HG03045 (cell line): ENCODE results near the gene ARV1.

Experiments used
- ATAC-seq: cut with Tn5 transposase; IDR thresholded peaks from one replicate; pipeline ENCODE4 v1.9.1; 2021; ENCODE audit warnings: mild to moderate bottlenecking, moderate library complexity; ENCODE audit not compliant: unreplicated experiment

ARV1 gene

GRCh38 chr1:230978491-230979388 lies at the start of gene ARV1, which contains the start of gene TTC13:
ARV1 (plus strand) TSS chr1:230979094; CDS start chr1:230979106, 12 bp downstream.
TTC13 (minus strand) TSS chr1:230978861; CDS start chr1:230978830, 31 bp downstream.
- peak; percentile 97 for ATAC-seq

GRCh38 chr1:230930986-230931385 lies 47.9 kb upstream of the ARV1 start:
- no peak for ATAC-seq

- ATAC-seq = no peak
Measured at GRCh38 chr1:230935852-230936251, 43.0 kb upstream of the ARV1 start.

GRCh38 chr1:230936475-230936874 lies 42.4 kb upstream of the ARV1 start:
- no peak for ATAC-seq

GRCh38 chr1:230937371-230937770 lies 41.5 kb upstream of the ARV1 start:
- ATAC-seq = no peak

GRCh38 chr1:230938924-230939368 lies 39.9 kb upstream of the ARV1 start:
- no peak for ATAC-seq

- ATAC-seq = no peak
Measured at GRCh38 chr1:230939806-230940489, 38.9 kb upstream of the ARV1 start.

- ATAC-seq = no peak
Measured at GRCh38 chr1:230940848-230941247, 38.0 kb upstream of the ARV1 start.

- no peak for ATAC-seq
Measured at GRCh38 chr1:230943048-230943593, 35.8 kb upstream of the ARV1 start.

GRCh38 chr1:230948301-230948700 lies 30.6 kb upstream of the ARV1 start:
- no peak for ATAC-seq

GRCh38 chr1:230948903-230949302 lies 30.0 kb upstream of the ARV1 start:
- no peak for ATAC-seq

GRCh38 chr1:230950404-230950803 lies 28.5 kb upstream of the ARV1 start:
- ATAC-seq = no peak

- peak; percentile 75 for ATAC-seq
Measured at GRCh38 chr1:230957580-230957989, 21.3 kb upstream of the ARV1 start.

GRCh38 chr1:230958370-230958769 lies 20.5 kb upstream of the ARV1 start:
- ATAC-seq = no peak

- no peak for ATAC-seq
Measured at GRCh38 chr1:230964896-230965295, 14.0 kb upstream of the ARV1 start.

- no peak for ATAC-seq
Measured at GRCh38 chr1:230965535-230965934, 13.4 kb upstream of the ARV1 start.

- no peak for ATAC-seq
Measured at GRCh38 chr1:230966358-230966873, 12.5 kb upstream of the ARV1 start.

- ATAC-seq = no peak
Measured at GRCh38 chr1:230970432-230970831, 8.5 kb upstream of the ARV1 start.

- ATAC-seq = no peak
Measured at GRCh38 chr1:230971771-230972170, 7.1 kb upstream of the ARV1 start.

- ATAC-seq = peak; percentile 61
Measured at GRCh38 chr1:230972855-230973271, 6.0 kb upstream of the ARV1 start.

- no peak for ATAC-seq
Measured at GRCh38 chr1:230975636-230976035, 3.3 kb upstream of the ARV1 start.
